HCT116 (cell line): ENCODE data around the gene RHOT1.

Source experiments
- CTCF ChIP-seq, 3 experiments: fragments of 200-600 bp in 1 of 3; sonication (generic) in 1 of 3; IDR thresholded peaks in 2 of 3; conservative IDR thresholded peaks in 1 of 3; 2 replicates each; pipeline ENCODE4 v1.5.1; 2012 to 2017; ENCODE audit warnings: low read depth in 2 of 3, low read length in 2 of 3, antibody characterized with exemption in 1 of 3, borderline replicate concordance in 1 of 3, control low read depth in 1 of 3, mild to moderate bottlenecking in 1 of 3, mixed read lengths in 1 of 3, mixed run types in 1 of 3, moderate library complexity in 1 of 3; ENCODE audit not compliant: insufficient read depth in 1 of 3
- ELF1 ChIP-seq: IDR thresholded peaks from 2 replicates; pipeline ENCODE4 v1.6.1; 2012; ENCODE audit warnings: low read depth, borderline replicate concordance
- EZH2 ChIP-seq: fragments of 200-600 bp; sonication (generic); IDR thresholded peaks from 2 replicates; pipeline ENCODE4 v1.6.1; 2017; ENCODE audit warnings: antibody characterized with exemption, mixed run types
- POLR2A ChIP-seq: IDR thresholded peaks from 2 replicates; pipeline ENCODE4 v1.7.0; 2011; ENCODE audit warnings: borderline replicate concordance; ENCODE audit not compliant: insufficient read depth, insufficient read length; ENCODE audit errors: extremely low read depth
- POLR2AphosphoS5 ChIP-seq: IDR thresholded peaks from 2 replicates; pipeline ENCODE4 v1.6.1; 2011; ENCODE audit warnings: mild to moderate bottlenecking, low read depth, low read length, moderate library complexity
- SP1 ChIP-seq: IDR thresholded peaks from 2 replicates; pipeline ENCODE4 v1.6.1; 2012; ENCODE audit warnings: low read depth
- TCF7L2 ChIP-seq: IDR thresholded peaks from 2 replicates; pipeline ENCODE4 v1.7.0; 2011; ENCODE audit warnings: borderline replicate concordance, inconsistent platforms; ENCODE audit not compliant: insufficient read depth, insufficient read length; ENCODE audit errors: extremely low read depth
- ZNF274 ChIP-seq: fragments of 200-500 bp; sonication (Bioruptor generic); IDR thresholded peaks from 2 replicates; pipeline ENCODE4 v1.6.1; 2014; ENCODE audit warnings: mild to moderate bottlenecking, low read depth, low read length, inconsistent platforms

GRCh38 chr17:32258383-32259140, 116.3 kb downstream of the RHOT1 start:
- no peak for TF ChIP-seq CTCF (IDR thresholded peaks at IDR 0.05 in 2 of 3, conservative IDR thresholded peaks at IDR 0.05 in 1 of 3; ENCODE audit: borderline replicate concordance in 1 of 3, insufficient read depth in 1 of 3, low read depth in 2 of 3, low read length in 2 of 3)
- no peak for TF ChIP-seq EZH2
- no peak for TF ChIP-seq POLR2AphosphoS5
- no peak for TF ChIP-seq ELF1
- no peak for TF ChIP-seq POLR2A
- no peak for TF ChIP-seq ZNF274
- no peak for TF ChIP-seq TCF7L2
- no peak for TF ChIP-seq SP1
